RWPE1 (cell line): ENCODE results near the gene CCL3.
"Not testable (repeated sequence)": the region's sequence is repeated elsewhere in the genome, so short reads cannot be mapped to it uniquely, and the experiment has no call there.

ENCODE experiments used
- CTCF ChIA-PET: fragments of 350-600 bp; sonication (Branson Sonifier 250); formaldehyde crosslinking; extraction: SDS; loops from one replicate; lab custom pipeline; 2021; lab: Yijun Ruan, JAX
- POLR2A ChIA-PET: fragments of 400-600 bp; formaldehyde crosslinking; extraction: SDS; loops from one replicate; lab custom pipeline; 2020; ENCODE audit warnings: antibody characterized with exemption; ENCODE audit not compliant: low non-redundant PET; lab: Yijun Ruan, JAX
- DNase-seq: peaks from one replicate; pipeline ENCODE4 v3.0.0; 2012; ENCODE audit warnings: low spot score
- H3K27ac ChIP-seq: fragments of 450-650 bp; 2 replicates; pipeline ENCODE4 v1.5.1; 2017
- CTCF ChIP-seq: fragments of 450-650 bp; conservative IDR thresholded peaks from 2 replicates; pipeline ENCODE4 v1.5.1; 2017; ENCODE audit warnings: low read depth, mild to moderate bottlenecking

The CCL3 gene

DNA sequence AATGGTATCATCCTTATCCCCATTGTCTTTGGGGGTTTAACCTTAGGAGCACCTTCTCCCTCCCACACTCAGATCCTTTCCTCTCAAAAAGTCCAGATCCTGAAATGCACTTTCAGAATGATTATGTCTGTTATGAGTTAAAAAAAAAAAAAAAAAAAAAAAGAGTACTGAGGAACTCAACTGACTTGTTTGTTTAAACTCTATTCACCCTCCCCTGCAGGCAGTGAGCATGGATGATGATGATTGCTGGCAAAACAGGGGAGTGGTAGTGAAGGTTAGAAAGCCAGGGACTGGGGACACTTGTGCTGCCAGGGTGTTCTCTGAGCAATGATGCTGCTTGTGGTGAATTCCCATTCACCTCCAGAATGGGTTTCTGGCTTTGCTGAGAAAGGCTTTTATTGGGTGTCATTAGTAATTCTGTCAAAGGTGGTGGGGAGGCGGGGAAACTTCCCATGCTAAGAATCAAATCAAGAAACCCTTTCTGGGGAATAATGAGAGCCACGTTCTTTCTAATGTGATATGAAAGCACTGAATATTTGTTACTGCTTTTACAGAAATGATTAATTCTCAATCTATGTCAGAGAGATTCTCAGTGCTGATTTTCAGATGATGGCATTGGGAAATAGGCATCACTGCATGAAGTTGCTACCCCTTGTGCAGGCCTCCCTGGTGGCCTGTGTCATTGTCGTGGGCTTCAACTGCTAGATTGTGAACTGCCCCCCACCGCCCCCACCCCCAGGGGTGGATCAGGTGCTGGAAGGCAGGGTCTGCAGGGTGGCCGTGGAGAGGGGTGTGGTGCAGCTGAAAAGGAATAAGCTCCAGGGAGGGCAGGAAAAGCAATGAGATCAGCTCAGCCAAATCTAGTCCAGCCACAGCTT is 27.8 kb upstream of the CCL3 start:
- no peak for DNase-seq
- ChIA-PET POLR2A (no interaction called here), CTCF (interaction anchor here (0.8 kb wide), 1 partner anchor 12 kb away, joined by 4 read pairs; no protein-coding TSS in a partner anchor)
- no peak overlapping the region for H3K27ac ChIP-seq
- no peak for TF ChIP-seq CTCF

- CTCF ChIA-PET, H3K27ac ChIP-seq, POLR2A ChIA-PET, DNase-seq: not testable (repeated sequence)
Measured at GRCh38 chr17:36115649-36115977, 25.7 kb upstream of the CCL3 start.

DNA sequence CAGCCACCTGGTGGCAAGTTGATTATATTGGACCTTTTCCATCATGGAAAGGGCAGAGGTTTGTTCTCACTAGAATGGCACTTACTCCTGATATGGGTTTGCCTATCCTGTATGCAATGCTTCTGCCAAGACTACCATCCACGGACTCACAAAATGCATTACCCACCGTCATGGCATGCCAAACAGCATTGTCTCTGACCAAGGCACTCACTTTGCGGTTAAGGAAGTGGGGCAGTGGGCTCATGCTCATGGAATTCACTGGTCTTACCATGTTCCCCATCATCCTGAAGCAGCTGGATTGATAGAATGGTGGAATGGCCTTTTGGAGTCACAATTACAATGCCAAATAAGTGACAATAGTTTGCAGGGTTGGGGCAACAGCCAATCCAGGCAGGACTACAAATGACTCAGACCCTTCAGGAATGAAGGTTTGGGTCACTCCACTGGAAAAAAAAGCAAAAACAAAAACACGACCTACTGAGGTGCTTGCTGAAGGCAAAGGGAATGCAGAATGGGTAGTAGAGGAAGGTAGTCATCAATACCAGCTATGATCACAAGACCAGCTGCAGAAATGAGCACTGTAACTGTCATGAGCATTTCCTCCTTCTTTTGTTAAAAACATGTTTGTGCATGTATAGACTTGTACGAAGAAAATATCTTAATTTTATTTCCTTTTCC is 25.2 kb upstream of the CCL3 start:
- CTCF ChIA-PET, POLR2A ChIA-PET: not testable (repeated sequence)

GRCh38 chr17:36113131-36113530 is 23.2 kb upstream of the CCL3 start:
- H3K27ac ChIP-seq, POLR2A ChIA-PET, DNase-seq: not testable (repeated sequence)
- CTCF ChIA-PET, result interaction anchor here (0.7 kb wide), 1 partner anchor 12 kb away, joined by 3 read pairs; no protein-coding TSS in a partner anchor

More for the DNA sequence above, 25.2 kb upstream of the CCL3 start:
- DNase-seq, H3K27ac ChIP-seq: not testable (repeated sequence)

DNA sequence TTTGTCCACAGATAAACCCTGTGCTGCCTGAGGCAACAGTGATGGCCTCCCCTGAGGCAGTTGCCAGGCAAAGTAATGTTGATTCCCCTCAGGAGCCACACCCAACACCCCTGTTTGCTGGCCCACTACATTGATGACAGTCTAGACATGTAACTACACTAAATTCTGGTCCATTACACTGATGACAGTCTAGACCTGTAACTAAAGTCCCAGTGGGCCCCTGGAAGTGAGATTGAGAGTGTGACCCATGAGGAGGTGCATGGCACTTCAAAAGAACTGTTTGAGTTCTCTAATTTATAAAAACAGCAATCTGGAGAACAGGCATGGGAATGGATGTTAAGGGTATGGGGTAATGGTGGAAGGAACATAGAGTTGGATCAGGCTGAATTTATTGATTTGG is 22.6 kb upstream of the CCL3 start:
- CTCF ChIA-PET, result interaction anchor here (0.6 kb wide), 1 partner anchor 158 kb away, joined by 3 read pairs; no protein-coding TSS in a partner anchor
- POLR2A ChIA-PET, result no interaction called here
- no peak for TF ChIP-seq CTCF
- H3K27ac ChIP-seq, result no peak overlapping the region
- no peak for DNase-seq

DNA sequence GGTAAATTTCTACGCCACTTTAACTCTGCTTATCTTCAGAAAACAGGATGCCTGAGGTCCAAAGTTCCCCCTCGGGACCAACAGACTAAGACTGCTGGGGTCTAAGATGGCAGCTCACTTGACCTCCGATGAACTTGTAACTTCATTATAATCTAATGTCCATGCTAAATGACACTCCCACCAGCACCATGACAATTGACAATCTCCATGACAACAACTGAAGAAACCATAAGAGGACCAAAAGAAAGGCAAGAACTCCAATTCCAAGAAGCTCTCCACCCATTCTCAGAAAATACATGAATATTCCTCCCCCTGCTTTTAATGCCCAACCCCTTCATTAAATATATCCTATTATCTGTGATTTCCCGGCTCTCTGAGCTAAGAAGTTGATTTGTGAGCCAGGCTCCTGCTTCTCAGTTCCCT is 21.1 kb upstream of the CCL3 start:
- no peak overlapping the region for H3K27ac ChIP-seq
- CTCF ChIA-PET, result no interaction called here
- TF ChIP-seq CTCF, result no peak
- DNase-seq, result no peak
- POLR2A ChIA-PET, result no interaction called here

DNA sequence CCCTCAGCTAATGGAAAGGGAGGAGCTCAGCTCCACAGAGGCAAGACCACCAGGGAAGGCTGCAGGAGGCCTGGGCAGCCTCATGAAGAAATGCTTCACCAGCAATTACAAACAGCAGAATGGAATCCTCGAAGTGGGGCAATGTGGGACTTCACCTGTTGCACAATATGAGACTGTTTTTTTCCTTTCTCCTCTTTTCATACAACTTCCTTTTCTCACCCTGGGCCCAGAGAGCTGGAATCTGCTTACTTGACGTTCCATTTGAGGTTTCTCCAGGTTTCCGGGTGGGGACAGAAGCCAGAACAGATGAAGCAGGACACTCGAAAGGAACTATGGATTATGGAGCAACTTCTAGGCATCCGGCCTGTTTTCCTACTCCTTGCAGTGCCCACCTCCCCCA is 18.3 kb upstream of the CCL3 start:
- POLR2A ChIA-PET, DNase-seq, CTCF ChIA-PET, H3K27ac ChIP-seq: not testable (repeated sequence)

DNA sequence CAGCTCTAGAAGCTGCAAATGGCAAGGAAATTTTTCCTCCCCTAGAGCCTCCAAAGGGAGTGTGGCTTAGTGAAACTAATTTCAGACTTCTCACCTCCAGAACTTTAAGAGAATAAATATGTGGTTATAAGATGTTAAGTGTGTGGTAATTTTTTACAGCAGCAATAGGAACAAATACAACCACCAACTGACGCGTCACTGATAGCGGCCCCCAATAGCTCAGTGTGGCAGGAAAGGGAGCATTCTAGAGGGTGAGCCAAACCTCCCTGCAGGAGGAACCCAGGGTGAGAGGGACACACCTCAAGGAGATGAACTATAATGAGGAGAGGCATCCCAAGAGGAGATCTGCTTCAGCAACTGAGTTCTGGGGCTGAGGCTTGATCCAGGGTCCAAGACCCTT is 17.7 kb upstream of the CCL3 start:
- ChIA-PET CTCF (no interaction called here), POLR2A (no interaction called here)
- TF ChIP-seq CTCF, result no peak
- no peak overlapping the region for H3K27ac ChIP-seq
- DNase-seq, result no peak
